Measurements from ENCODE around the gene ACTL10. TPM values are rescaled to one million over a fixed set of nuclear protein-coding genes. Genes with fewer than 3 reads are reported as not detected.

The ACTL10 gene
- total and polyA plus RNA-seq, 2 experiments from 2014 or later, result 0.71 to 1.9 TPM

- H3K27me3 ChIP-seq (ENCODE audit: insufficient read depth), result no peaks in the 10 kb centered on the region
- DNase-seq (ENCODE audit: low spot score) (no peak), ATAC-seq (no peak)
- no peak overlapping the region for H3K27ac ChIP-seq (ENCODE audit: low read depth)
- peaks cover 5% of the 10 kb centered on the region for H3K79me2 ChIP-seq (replicated peaks; ENCODE audit: insufficient read depth)
- no peak for TF ChIP-seq EZH2 (IDR thresholded peaks at IDR 0.05; ENCODE audit: low read depth, unreplicated experiment)
- no peak for TF ChIP-seq POLR2AphosphoS5 (IDR thresholded peaks at IDR 0.05; ENCODE audit: low read depth)
- no peak for TF ChIP-seq ETS1 (IDR thresholded peaks at IDR 0.05)
- no peak for TF ChIP-seq ZNF462 (CRISPR knock-in tag; IDR thresholded peaks at IDR 0.05)
- TF ChIP-seq STAT1 (IDR thresholded peaks at IDR 0.05; ENCODE audit: unreplicated experiment), result no peak
- no peak for TF ChIP-seq NANOG (IDR thresholded peaks at IDR 0.05; ENCODE audit: borderline replicate concordance)
- TF ChIP-seq CTCF (conservative IDR thresholded peaks at IDR 0.05; ENCODE audit: low read depth in 2 of 2), result no peak
- Mint-ChIP-seq H3K27ac (no peak overlapping the region), H3K4me3 (no peak overlapping the region), H3K4me1 (peaks cover 33% of the 10 kb centered on the region), H3K36me3 (ENCODE audit: low read depth) (peaks cover 41% of the 10 kb centered on the region), H3K27me3 (ENCODE audit: insufficient read depth, low read depth, poor library complexity) (peaks cover 20% of the 10 kb centered on the region), H3K9me3 (no peaks in the 10 kb centered on the region; the same call in 2 of the 3 replicates)
- peaks cover 19% of the 10 kb centered on the region for H3K4me1 ChIP-seq (ENCODE audit: insufficient read depth)
- H3K4me3 ChIP-seq, result no peak overlapping the region
- H2AFZ ChIP-seq, result no peak overlapping the region
- no peak overlapping the region for H3K4me2 ChIP-seq
- peaks cover 15% of the 10 kb centered on the region; the same call in 1 of the 2 replicates for H3F3A ChIP-seq (replicated peaks; ENCODE audit: low read depth)
- H3K36me3 ChIP-seq (ENCODE audit: insufficient read depth), result peaks cover 4% of the 10 kb centered on the region; the same call in 1 of the 2 replicates
- H4K20me1 ChIP-seq (replicated peaks; ENCODE audit: insufficient read depth), result peaks cover 7% of the 10 kb centered on the region; the same call in 1 of the 2 replicates
- no peaks in the 10 kb centered on the region for H3K9me2 ChIP-seq (ENCODE audit: insufficient read depth)
Observed at GRCh38 chr20:33676652-33677645, 10.2 kb downstream of the ACTL10 start.

All from GM23338 (cell line).